Activated CD4-positive, alpha-beta T cell treated with anti-CD3 and anti-CD28 coated beads, Interleukin-2, amount 10 ng/mL, durations not matched to agents 7 days and 5 days (primary cell): ENCODE data around the gene ALMS1. TPM values are rescaled to one million over a fixed set of nuclear protein-coding genes. Genes with fewer than 3 reads are reported as not detected.
"Not testable (repeated sequence)": the region's sequence is repeated elsewhere in the genome, so short reads cannot be mapped to it uniquely, and the experiment has no call there.

Experiments
- CTCF ChIA-PET: fragments of 350-600 bp; sonication (Branson Sonifier 250); formaldehyde crosslinking; loops from one replicate; lab custom pipeline; 2021; ENCODE audit warnings: antibody characterized with exemption; lab: Charles Lee
- POLR2A ChIA-PET: fragments of 350-600 bp; sonication (Branson Sonifier 250); formaldehyde crosslinking; loops from one replicate; lab custom pipeline; 2021; ENCODE audit warnings: antibody characterized with exemption; lab: Charles Lee
- DNase-seq: peaks from one replicate; pipeline ENCODE4 v3.0.0-alpha.2; 2020
- H3K27ac Mint-ChIP-seq: one replicate; pipeline ENCODE4 v1.8.0; 2021; ENCODE audit warnings: mild to moderate bottlenecking, moderate library complexity, mixed read lengths
- H3K27me3 Mint-ChIP-seq: one replicate; pipeline ENCODE4 v1.8.0; 2021; ENCODE audit warnings: mixed read lengths
- H3K36me3 Mint-ChIP-seq: one replicate; pipeline ENCODE4 v1.8.0; 2021; ENCODE audit warnings: low read depth, mixed read lengths
- H3K4me1 Mint-ChIP-seq: one replicate; pipeline ENCODE4 v1.8.0; 2021; ENCODE audit warnings: mixed read lengths
- H3K4me3 Mint-ChIP-seq: one replicate; pipeline ENCODE4 v1.8.0; 2021; ENCODE audit warnings: mild to moderate bottlenecking, moderate library complexity, mixed read lengths
- H3K9me3 Mint-ChIP-seq: one replicate; pipeline ENCODE4 v1.8.0; 2021; ENCODE audit warnings: mixed read lengths
- total RNA-seq, 2 experiments: library from RNA; stranded (reverse); gene quantifications; one replicate each; pipeline ENCODE4 v1.2.3, GENCODE V29; 2021

ALMS1 gene
- total RNA-seq, 2 experiments from 2014 or later = 20.6 to 25.1 TPM

GRCh38 chr2:73614997-73615396 is 229.4 kb downstream of the ALMS1 start:
- POLR2A ChIA-PET = no interaction called here
- Mint-ChIP-seq H3K9me3 (no peaks in the 10 kb centered on the region), H3K36me3 (no peaks in the 10 kb centered on the region), H3K4me1 (peaks cover 6% of the 10 kb centered on the region), H3K27me3 (no peaks in the 10 kb centered on the region), H3K27ac (no peak overlapping the region), H3K4me3 (no peak overlapping the region)
- no peak for DNase-seq
- CTCF ChIA-PET = no interaction called here

- POLR2A ChIA-PET, H3K27ac Mint-ChIP-seq, H3K4me1 Mint-ChIP-seq, H3K4me3 Mint-ChIP-seq, CTCF ChIA-PET, DNase-seq, H3K36me3 Mint-ChIP-seq, H3K27me3 Mint-ChIP-seq, H3K9me3 Mint-ChIP-seq: not testable (repeated sequence)
These were observed 234.3 kb downstream of the ALMS1 start for GRCh38 chr2:73619925-73620324.

- POLR2A ChIA-PET, CTCF ChIA-PET, H3K27ac Mint-ChIP-seq, H3K4me1 Mint-ChIP-seq, DNase-seq, H3K36me3 Mint-ChIP-seq, H3K27me3 Mint-ChIP-seq, H3K4me3 Mint-ChIP-seq, H3K9me3 Mint-ChIP-seq: not testable (repeated sequence)
These were observed 238.4 kb downstream of the ALMS1 start for GRCh38 chr2:73624036-73624435.

GRCh38 chr2:73624625-73625024 is 239.0 kb downstream of the ALMS1 start:
- H3K27me3 Mint-ChIP-seq, H3K27ac Mint-ChIP-seq, DNase-seq, CTCF ChIA-PET, POLR2A ChIA-PET, H3K4me3 Mint-ChIP-seq, H3K36me3 Mint-ChIP-seq, H3K9me3 Mint-ChIP-seq, H3K4me1 Mint-ChIP-seq: not testable (repeated sequence)

- CTCF ChIA-PET = interaction anchor here (0.7 kb wide), 1 partner anchor 28 kb away, joined by 3 read pairs; no protein-coding TSS in a partner anchor
- H3K4me1 Mint-ChIP-seq, POLR2A ChIA-PET, H3K27me3 Mint-ChIP-seq, H3K27ac Mint-ChIP-seq, H3K36me3 Mint-ChIP-seq, DNase-seq, H3K9me3 Mint-ChIP-seq, H3K4me3 Mint-ChIP-seq: not testable (repeated sequence)
These were observed 240.6 kb downstream of the ALMS1 start for GRCh38 chr2:73626237-73626636.

- POLR2A ChIA-PET, H3K4me3 Mint-ChIP-seq, H3K4me1 Mint-ChIP-seq, CTCF ChIA-PET, DNase-seq, H3K27ac Mint-ChIP-seq, H3K36me3 Mint-ChIP-seq, H3K27me3 Mint-ChIP-seq, H3K9me3 Mint-ChIP-seq: not testable (repeated sequence)
These were observed 242.9 kb downstream of the ALMS1 start for GRCh38 chr2:73628493-73628892.

GRCh38 chr2:73630662-73631266 is 245.1 kb downstream of the ALMS1 start:
- H3K27me3 Mint-ChIP-seq, POLR2A ChIA-PET, H3K4me3 Mint-ChIP-seq, H3K36me3 Mint-ChIP-seq, H3K4me1 Mint-ChIP-seq, H3K9me3 Mint-ChIP-seq, CTCF ChIA-PET, H3K27ac Mint-ChIP-seq: not testable (repeated sequence)
- peak; percentile 18 for DNase-seq

GRCh38 chr2:73636977-73637376 is 251.3 kb downstream of the ALMS1 start:
- H3K4me1 Mint-ChIP-seq, H3K27ac Mint-ChIP-seq, DNase-seq, H3K4me3 Mint-ChIP-seq, H3K36me3 Mint-ChIP-seq, H3K27me3 Mint-ChIP-seq, POLR2A ChIA-PET: not testable (repeated sequence)
- peaks cover 12% of the 10 kb centered on the region for H3K9me3 Mint-ChIP-seq
- CTCF ChIA-PET = interaction anchor here (0.6 kb wide), 1 partner anchor 392 kb away, joined by 3 read pairs; no protein-coding TSS in a partner anchor

GRCh38 chr2:73638429-73638828 is 252.8 kb downstream of the ALMS1 start:
- ChIA-PET CTCF (no interaction called here), POLR2A (no interaction called here)
- no peak overlapping the region for H3K4me3 Mint-ChIP-seq
- H3K9me3 Mint-ChIP-seq = peaks cover 12% of the 10 kb centered on the region
- peaks cover 1% of the 10 kb centered on the region for H3K36me3 Mint-ChIP-seq
- no peak for DNase-seq
- no peak overlapping the region for H3K27ac Mint-ChIP-seq
- H3K4me1 Mint-ChIP-seq = no peaks in the 10 kb centered on the region
- H3K27me3 Mint-ChIP-seq = no peaks in the 10 kb centered on the region

- Mint-ChIP-seq H3K27me3 (peaks cover 4% of the 10 kb centered on the region), H3K9me3 (peaks cover 12% of the 10 kb centered on the region), H3K4me3 (no peak overlapping the region), H3K4me1 (no peaks in the 10 kb centered on the region), H3K27ac (no peak overlapping the region), H3K36me3 (peaks cover 1% of the 10 kb centered on the region)
- CTCF ChIA-PET = no interaction called here
- POLR2A ChIA-PET = no interaction called here
- DNase-seq = no peak
These were observed 254.9 kb downstream of the ALMS1 start for GRCh38 chr2:73640511-73640911.

GRCh38 chr2:73640946-73641766 is 255.5 kb downstream of the ALMS1 start:
- H3K27ac Mint-ChIP-seq = no peak overlapping the region
- peaks cover 1% of the 10 kb centered on the region for H3K36me3 Mint-ChIP-seq
- H3K9me3 Mint-ChIP-seq = peaks cover 12% of the 10 kb centered on the region
- H3K4me3 Mint-ChIP-seq = no peak overlapping the region
- H3K4me1 Mint-ChIP-seq = no peaks in the 10 kb centered on the region
- CTCF ChIA-PET = interaction anchor here (1.5 kb wide), 1 partner anchor 11 kb away, joined by 5 read pairs; no protein-coding TSS in a partner anchor
- peaks cover 11% of the 10 kb centered on the region for H3K27me3 Mint-ChIP-seq
- no peak for DNase-seq
- POLR2A ChIA-PET = no interaction called here

GRCh38 chr2:73641767-73642062 is 256.1 kb downstream of the ALMS1 start:
- ChIA-PET POLR2A (no interaction called here), CTCF (interaction anchor here (1.5 kb wide), 1 partner anchor 10 kb away, joined by 5 read pairs; no protein-coding TSS in a partner anchor)
- H3K4me3 Mint-ChIP-seq = no peak overlapping the region

GRCh38 chr2:73642338-73643018 is 256.8 kb downstream of the ALMS1 start, which contains the start of gene NAT8:
Gene NAT8, minus strand, starts transcription at chr2:73642422. Its CDS starts 794 bp downstream, at chr2:73641628.
- H3K9me3 Mint-ChIP-seq = peaks cover 12% of the 10 kb centered on the region
- no peak for DNase-seq
- no peaks in the 10 kb centered on the region for H3K4me1 Mint-ChIP-seq
- H3K4me3 Mint-ChIP-seq = no peak within 1 kb of the TSS
- no peak within 1 kb of the TSS for H3K27ac Mint-ChIP-seq
- H3K36me3 Mint-ChIP-seq = peaks cover 1% of the 10 kb centered on the region
- CTCF ChIA-PET = interaction anchor here (1.5 kb wide), 1 partner anchor 10 kb away, joined by 5 read pairs; no protein-coding TSS in a partner anchor
- peaks cover 11% of the 10 kb centered on the region for H3K27me3 Mint-ChIP-seq
- POLR2A ChIA-PET = no interaction called here

More at GRCh38 chr2:73641767-73642062, 256.1 kb downstream of the ALMS1 start:
- no peak overlapping the region for H3K27ac Mint-ChIP-seq
- peaks cover 1% of the 10 kb centered on the region for H3K36me3 Mint-ChIP-seq
- no peaks in the 10 kb centered on the region for H3K4me1 Mint-ChIP-seq
- H3K27me3 Mint-ChIP-seq = peaks cover 11% of the 10 kb centered on the region
- no peak for DNase-seq
- H3K9me3 Mint-ChIP-seq = peaks cover 12% of the 10 kb centered on the region
